Neural cell (in vitro differentiated cells): Measurements from ENCODE around the gene GLT6D1. TPM values are rescaled to one million over a fixed set of nuclear protein-coding genes. Genes with fewer than 3 reads are reported as not detected.
"Not testable (repeated sequence)": the region's sequence is repeated elsewhere in the genome, so short reads cannot be mapped to it uniquely, and the experiment has no call there.

ENCODE experiments used
- H2AFZ ChIP-seq: fragments of 200-600, 300-800 bp; sonication (generic), shearing (Covaris generic); 2 replicates; pipeline ENCODE4 v1.6.0; 2014; ENCODE audit warnings: low read depth, mild to moderate bottlenecking, antibody characterized with exemption, low read length, moderate library complexity
- H3F3A ChIP-seq: fragments of 200-600 bp; shearing (Covaris generic); 2 replicates; pipeline ENCODE4 v1.6.1; 2016; ENCODE audit warnings: mild to moderate bottlenecking, moderate library complexity, mixed read lengths, antibody characterized with exemption, low read length; ENCODE audit not compliant: insufficient read depth, poor library complexity, severe bottlenecking
- H3K27ac ChIP-seq: fragments of 200-600, 300-800 bp; sonication (generic), shearing (Covaris generic); 2 replicates; pipeline ENCODE4 v1.5.1; 2014; ENCODE audit warnings: mild to moderate bottlenecking, low read length, moderate library complexity
- H3K27me3 ChIP-seq: fragments of 300-800, 200-600 bp; sonication (generic), shearing (Covaris generic); 2 replicates; pipeline ENCODE4 v1.6.0; 2014; ENCODE audit warnings: mild to moderate bottlenecking, low read depth, low read length, moderate library complexity; ENCODE audit not compliant: insufficient read depth
- H3K36me3 ChIP-seq: fragments of 300-800, 200-600 bp; sonication (generic), shearing (Covaris generic); 2 replicates; pipeline ENCODE4 v1.5.1; 2014; ENCODE audit warnings: mild to moderate bottlenecking, antibody characterized with exemption, low read length, moderate library complexity; ENCODE audit not compliant: insufficient read depth
- H3K4me2 ChIP-seq: fragments of 300-800, 200-600 bp; sonication (generic), shearing (Covaris generic); 2 replicates; pipeline ENCODE4 v1.6.0; 2014; ENCODE audit warnings: mild to moderate bottlenecking, low read length
- H3K4me3 ChIP-seq: fragments of 300-800, 200-600 bp; sonication (generic), shearing (Covaris generic); 2 replicates; pipeline ENCODE4 v1.5.1; 2014; ENCODE audit warnings: mild to moderate bottlenecking, low read length, moderate library complexity
- H3K79me2 ChIP-seq: fragments of 200-600 bp; shearing (Covaris generic); replicated peaks from 2 replicates; pipeline ENCODE4 v1.6.0; 2014; ENCODE audit warnings: mild to moderate bottlenecking, low read length, moderate library complexity; ENCODE audit not compliant: insufficient read depth
- H3K9ac ChIP-seq: fragments of 300-800, 200-600 bp; sonication (generic), shearing (Covaris generic); 2 replicates; pipeline ENCODE4 v1.6.1; 2016; ENCODE audit warnings: mild to moderate bottlenecking, low read length, mixed read lengths
- H3K9me2 ChIP-seq: fragments of 200-600 bp; shearing (Covaris generic); 2 replicates; pipeline ENCODE4 v1.6.1; 2016; ENCODE audit warnings: mild to moderate bottlenecking, low read length, mixed read lengths; ENCODE audit not compliant: insufficient read depth
- H3K9me3 ChIP-seq: fragments of 200-600, 300-800 bp; sonication (generic), shearing (Covaris generic); 2 replicates; pipeline ENCODE4 v1.6.1; 2016; ENCODE audit warnings: mild to moderate bottlenecking, mixed run types, low read length, moderate library complexity, mixed read lengths
- H4K20me1 ChIP-seq: fragments of 200-600 bp; shearing (Covaris generic); 2 replicates; pipeline ENCODE4 v1.6.1; 2016; ENCODE audit warnings: mild to moderate bottlenecking, mixed run types; ENCODE audit not compliant: insufficient read depth
- EP300 ChIP-seq: fragments of 450-650 bp; conservative IDR thresholded peaks from 2 replicates; pipeline ENCODE4 v1.6.1; 2014; ENCODE audit warnings: antibody characterized with exemption, mild to moderate bottlenecking, moderate library complexity; ENCODE audit not compliant: poor library complexity, severe bottlenecking
- EZH2 ChIP-seq: fragments of 200-600, 300-800 bp; shearing (Covaris generic), sonication (generic); IDR thresholded peaks from 2 replicates; pipeline ENCODE4 v1.6.1; 2014; ENCODE audit warnings: antibody characterized with exemption, low read length, borderline replicate concordance, mild to moderate bottlenecking; ENCODE audit not compliant: insufficient read depth, poor library complexity, severe bottlenecking
- MXI1 ChIP-seq: fragments of 450-650 bp; conservative IDR thresholded peaks from 2 replicates; pipeline ENCODE4 v1.6.1; 2014; ENCODE audit warnings: antibody characterized with exemption, mild to moderate bottlenecking; ENCODE audit not compliant: poor library complexity, severe bottlenecking
- POLR2AphosphoS5 ChIP-seq: IDR thresholded peaks from 2 replicates; pipeline ENCODE4 v1.6.1; 2012
- RAD21 ChIP-seq: fragments of 450-650 bp; conservative IDR thresholded peaks from 2 replicates; pipeline ENCODE4 v1.6.1; 2014; ENCODE audit warnings: antibody characterized with exemption, mild to moderate bottlenecking, moderate library complexity
- SMC3 ChIP-seq: fragments of 450-650 bp; conservative IDR thresholded peaks from 2 replicates; pipeline ENCODE4 v1.6.1; 2014; ENCODE audit warnings: antibody characterized with exemption, mild to moderate bottlenecking, moderate library complexity; ENCODE audit not compliant: poor library complexity
- TAF1 ChIP-seq: IDR thresholded peaks from 2 replicates; pipeline ENCODE4 v1.6.1; 2012; ENCODE audit warnings: low read depth
- polyA plus RNA-seq: library from polyadenylated mRNA; depleted of rRNA; stranded (reverse); fragments of >200 nt; gene quantifications from 2 replicates; pipeline ENCODE4 v1.2.3, GENCODE V29; 2014
- TF ChIP-seq, protein P1 (sequence below): IDR thresholded peaks from 2 replicates; pipeline ENCODE4 v1.6.1; 2012; ENCODE audit warnings: borderline replicate concordance
- TF ChIP-seq, protein P2 (sequence below): fragments of 450-650 bp; IDR thresholded peaks from 2 replicates; pipeline ENCODE4 v1.5.1; 2014; ENCODE audit warnings: antibody characterized with exemption, mild to moderate bottlenecking, moderate library complexity; ENCODE audit not compliant: poor library complexity, severe bottlenecking

The GLT6D1 gene
- polyA plus RNA-seq, 1 donor from 2014 or later: not detected

- TF ChIP-seq, protein P1, sequence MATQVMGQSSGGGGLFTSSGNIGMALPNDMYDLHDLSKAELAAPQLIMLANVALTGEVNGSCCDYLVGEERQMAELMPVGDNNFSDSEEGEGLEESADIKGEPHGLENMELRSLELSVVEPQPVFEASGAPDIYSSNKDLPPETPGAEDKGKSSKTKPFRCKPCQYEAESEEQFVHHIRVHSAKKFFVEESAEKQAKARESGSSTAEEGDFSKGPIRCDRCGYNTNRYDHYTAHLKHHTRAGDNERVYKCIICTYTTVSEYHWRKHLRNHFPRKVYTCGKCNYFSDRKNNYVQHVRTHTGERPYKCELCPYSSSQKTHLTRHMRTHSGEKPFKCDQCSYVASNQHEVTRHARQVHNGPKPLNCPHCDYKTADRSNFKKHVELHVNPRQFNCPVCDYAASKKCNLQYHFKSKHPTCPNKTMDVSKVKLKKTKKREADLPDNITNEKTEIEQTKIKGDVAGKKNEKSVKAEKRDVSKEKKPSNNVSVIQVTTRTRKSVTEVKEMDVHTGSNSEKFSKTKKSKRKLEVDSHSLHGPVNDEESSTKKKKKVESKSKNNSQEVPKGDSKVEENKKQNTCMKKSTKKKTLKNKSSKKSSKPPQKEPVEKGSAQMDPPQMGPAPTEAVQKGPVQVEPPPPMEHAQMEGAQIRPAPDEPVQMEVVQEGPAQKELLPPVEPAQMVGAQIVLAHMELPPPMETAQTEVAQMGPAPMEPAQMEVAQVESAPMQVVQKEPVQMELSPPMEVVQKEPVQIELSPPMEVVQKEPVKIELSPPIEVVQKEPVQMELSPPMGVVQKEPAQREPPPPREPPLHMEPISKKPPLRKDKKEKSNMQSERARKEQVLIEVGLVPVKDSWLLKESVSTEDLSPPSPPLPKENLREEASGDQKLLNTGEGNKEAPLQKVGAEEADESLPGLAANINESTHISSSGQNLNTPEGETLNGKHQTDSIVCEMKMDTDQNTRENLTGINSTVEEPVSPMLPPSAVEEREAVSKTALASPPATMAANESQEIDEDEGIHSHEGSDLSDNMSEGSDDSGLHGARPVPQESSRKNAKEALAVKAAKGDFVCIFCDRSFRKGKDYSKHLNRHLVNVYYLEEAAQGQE: no peak
Observed at GRCh38 chr9:135673941-135674340, 34.6 kb upstream of the GLT6D1 start (continued).

- H3K4me3 ChIP-seq: not testable (repeated sequence)
Observed at GRCh38 chr9:135672786-135673185, 33.4 kb upstream of the GLT6D1 start.

DNA sequence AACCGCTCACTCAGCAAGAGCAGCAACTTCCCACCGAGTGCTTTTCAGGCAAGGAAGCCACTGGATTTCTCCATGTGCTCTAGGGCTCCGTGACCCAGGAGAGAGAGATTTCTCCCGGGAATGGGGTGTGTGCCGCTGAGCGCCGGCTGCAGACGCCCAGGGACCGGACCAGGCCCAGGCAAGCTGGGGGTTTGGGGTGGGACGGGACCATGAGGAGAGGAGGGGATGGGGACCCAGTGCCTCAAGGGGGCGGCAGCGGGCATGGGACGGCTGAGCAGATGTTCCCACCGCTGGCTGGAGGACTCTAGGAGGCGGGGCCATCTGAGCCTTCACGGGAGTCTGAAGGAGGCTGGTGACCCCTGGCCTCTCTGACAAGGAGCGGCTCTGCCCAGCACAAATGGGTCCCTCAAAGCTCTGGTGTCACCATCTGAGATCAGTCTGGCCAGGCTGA lies 32.3 kb upstream of the GLT6D1 start:
- H3K27me3 ChIP-seq: no peaks in the 10 kb centered on the region
- no peaks in the 10 kb centered on the region for H3K79me2 ChIP-seq
- H3F3A ChIP-seq: no peaks in the 10 kb centered on the region
- H4K20me1 ChIP-seq: no peaks in the 10 kb centered on the region
- no peaks in the 10 kb centered on the region for H3K9me3 ChIP-seq
- no peak overlapping the region for H3K9ac ChIP-seq
- no peak overlapping the region for H3K27ac ChIP-seq
- H3K36me3 ChIP-seq: no peaks in the 10 kb centered on the region
- H3K9me2 ChIP-seq: no peaks in the 10 kb centered on the region
- no peak for TF ChIP-seq SMC3
- no peak for TF ChIP-seq TAF1
- TF ChIP-seq, protein P2, sequence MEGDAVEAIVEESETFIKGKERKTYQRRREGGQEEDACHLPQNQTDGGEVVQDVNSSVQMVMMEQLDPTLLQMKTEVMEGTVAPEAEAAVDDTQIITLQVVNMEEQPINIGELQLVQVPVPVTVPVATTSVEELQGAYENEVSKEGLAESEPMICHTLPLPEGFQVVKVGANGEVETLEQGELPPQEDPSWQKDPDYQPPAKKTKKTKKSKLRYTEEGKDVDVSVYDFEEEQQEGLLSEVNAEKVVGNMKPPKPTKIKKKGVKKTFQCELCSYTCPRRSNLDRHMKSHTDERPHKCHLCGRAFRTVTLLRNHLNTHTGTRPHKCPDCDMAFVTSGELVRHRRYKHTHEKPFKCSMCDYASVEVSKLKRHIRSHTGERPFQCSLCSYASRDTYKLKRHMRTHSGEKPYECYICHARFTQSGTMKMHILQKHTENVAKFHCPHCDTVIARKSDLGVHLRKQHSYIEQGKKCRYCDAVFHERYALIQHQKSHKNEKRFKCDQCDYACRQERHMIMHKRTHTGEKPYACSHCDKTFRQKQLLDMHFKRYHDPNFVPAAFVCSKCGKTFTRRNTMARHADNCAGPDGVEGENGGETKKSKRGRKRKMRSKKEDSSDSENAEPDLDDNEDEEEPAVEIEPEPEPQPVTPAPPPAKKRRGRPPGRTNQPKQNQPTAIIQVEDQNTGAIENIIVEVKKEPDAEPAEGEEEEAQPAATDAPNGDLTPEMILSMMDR: no peak
- TF ChIP-seq EZH2: no peak
- no peak for TF ChIP-seq POLR2AphosphoS5
- no peak for TF ChIP-seq RAD21
- TF ChIP-seq, protein P1: no peak
- no peak for TF ChIP-seq MXI1
- no peak for TF ChIP-seq EP300
- no peak overlapping the region for H2AFZ ChIP-seq
- H3K4me3 ChIP-seq: no peak overlapping the region
- H3K4me2 ChIP-seq: no peak overlapping the region

More at GRCh38 chr9:135672786-135673185, 33.4 kb upstream of the GLT6D1 start:
- not testable (repeated sequence) for H3K27ac ChIP-seq, H4K20me1 ChIP-seq, H3K9ac ChIP-seq, H3K9me3 ChIP-seq, H3F3A ChIP-seq, H3K36me3 ChIP-seq, H3K79me2 ChIP-seq, H3K9me2 ChIP-seq, H3K4me2 ChIP-seq, H2AFZ ChIP-seq, H3K27me3 ChIP-seq
